Neural progenitor cell (in vitro differentiated cells): Measurements from ENCODE around the gene SLC5A4. TPM values are rescaled to one million over a fixed set of nuclear protein-coding genes. Genes with fewer than 3 reads are reported as not detected.
"Not testable (repeated sequence)": the region's sequence is repeated elsewhere in the genome, so short reads cannot be mapped to it uniquely, and the experiment has no call there.

ENCODE experiments used
- DNase-seq: peaks from one replicate; pipeline ENCODE4 v3.0.0-alpha.2; 2016; ENCODE audit warnings: low spot score
- H2AFZ ChIP-seq: fragments of 200-600 bp; sonication (generic); replicated peaks from 2 replicates; pipeline ENCODE4 v1.6.1; 2016; ENCODE audit warnings: antibody characterized with exemption
- H3F3A ChIP-seq: fragments of 200-600 bp; sonication (generic); 2 replicates; pipeline ENCODE4 v1.6.1; 2016; ENCODE audit warnings: antibody characterized with exemption, low read depth
- H3K27ac ChIP-seq: fragments of 200-600 bp; sonication (generic); 2 replicates; pipeline ENCODE4 v1.5.1; 2016; ENCODE audit warnings: mild to moderate bottlenecking
- H3K27me3 ChIP-seq: fragments of 200-600 bp; sonication (generic); 2 replicates; pipeline ENCODE4 v1.6.1; 2016; ENCODE audit warnings: mild to moderate bottlenecking, moderate library complexity
- H3K36me3 ChIP-seq: fragments of 200-600 bp; sonication (generic); 2 replicates; pipeline ENCODE4 v1.5.1; 2016
- H3K4me1 ChIP-seq: fragments of 200-600 bp; sonication (generic); 2 replicates; pipeline ENCODE4 v1.6.1; 2016; ENCODE audit warnings: mixed run types
- H3K4me2 ChIP-seq: fragments of 200-600 bp; sonication (generic); 2 replicates; pipeline ENCODE4 v1.6.1; 2016
- H3K4me3 ChIP-seq: fragments of 200-600 bp; sonication (generic); 2 replicates; pipeline ENCODE4 v1.5.1; 2016
- H3K79me2 ChIP-seq: fragments of 200-600 bp; sonication (generic); 2 replicates; pipeline ENCODE4 v1.6.1; 2016; ENCODE audit warnings: low read depth
- H3K9ac ChIP-seq: fragments of 200-600 bp; sonication (generic); 2 replicates; pipeline ENCODE4 v1.6.1; 2016
- H3K9me3 ChIP-seq: fragments of 200-600 bp; sonication (generic); 2 replicates; pipeline ENCODE4 v1.5.1; 2016; ENCODE audit warnings: low read depth
- H4K20me1 ChIP-seq: fragments of 200-600 bp; sonication (generic); 2 replicates; pipeline ENCODE4 v1.6.1; 2016; ENCODE audit warnings: low read depth
- H3K27ac Mint-ChIP-seq: 3 replicates; pipeline ENCODE4 v1.8.0; 2021; ENCODE audit warnings: mixed read lengths
- H3K27me3 Mint-ChIP-seq: 2 replicates; pipeline ENCODE4 v1.8.0; 2022; ENCODE audit warnings: low read depth, mild to moderate bottlenecking, inconsistent platforms, moderate library complexity, mixed read lengths; ENCODE audit not compliant: insufficient read depth
- H3K36me3 Mint-ChIP-seq: 3 replicates; pipeline ENCODE4 v1.8.0; 2021; ENCODE audit warnings: mixed read lengths
- H3K4me1 Mint-ChIP-seq: 3 replicates; pipeline ENCODE4 v1.8.0; 2021; ENCODE audit warnings: mixed read lengths
- H3K4me3 Mint-ChIP-seq: 3 replicates; pipeline ENCODE4 v1.8.0; 2021; ENCODE audit warnings: mild to moderate bottlenecking, moderate library complexity, mixed read lengths
- H3K9me3 Mint-ChIP-seq: 3 replicates; pipeline ENCODE4 v1.8.0; 2020; ENCODE audit warnings: mixed read lengths
- EZH2 ChIP-seq: fragments of 200-600 bp; sonication (generic); IDR thresholded peaks from 2 replicates; pipeline ENCODE4 v1.6.1; 2017; ENCODE audit warnings: antibody characterized with exemption, mild to moderate bottlenecking, moderate library complexity
- EZH2phosphoT487 ChIP-seq: fragments of 200-600 bp; sonication (generic); IDR thresholded peaks from 2 replicates; pipeline ENCODE4 v1.6.1; 2017; ENCODE audit warnings: antibody characterized with exemption
- total RNA-seq: library from RNA; depleted of rRNA; stranded (reverse); fragments of >200 nt; gene quantifications from 2 replicates; pipeline ENCODE4 v1.2.3, GENCODE V29; 2015; ENCODE audit warnings: low replicate concordance
- TF ChIP-seq, protein P1 (sequence below): fragments of 200-600 bp; sonication (generic); IDR thresholded peaks from 2 replicates; pipeline ENCODE4 v1.5.1; 2017; ENCODE audit warnings: antibody characterized with exemption, mild to moderate bottlenecking

The SLC5A4 gene
- total RNA-seq, 1 donor from 2014 or later: 0.06 TPM

DNA sequence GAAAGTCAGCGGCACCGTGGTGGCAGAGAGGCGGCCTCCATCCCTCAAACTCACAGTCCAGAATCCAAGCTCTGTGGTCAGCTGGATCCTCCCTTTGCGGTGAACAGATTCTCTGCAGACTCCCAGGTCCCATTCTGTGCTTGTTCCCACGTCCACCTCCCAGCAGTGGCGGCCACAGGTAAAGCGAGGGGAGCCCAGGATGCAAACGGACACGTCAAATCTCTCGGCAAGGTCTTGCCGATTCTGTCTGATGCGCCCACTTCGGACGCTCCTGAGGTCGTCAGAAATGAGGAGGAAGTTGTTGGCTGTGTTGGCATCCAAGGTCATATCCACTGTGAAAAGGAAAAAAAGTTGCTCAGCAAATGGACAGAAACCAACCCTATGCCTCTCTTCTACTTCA lies 64.1 kb downstream of the SLC5A4 start:
- not testable (repeated sequence) for H3K4me3 ChIP-seq, H3K4me1 ChIP-seq, H3K27ac ChIP-seq, H3K27ac Mint-ChIP-seq, H3K9me3 Mint-ChIP-seq, H3K36me3 ChIP-seq, H3K9ac ChIP-seq, DNase-seq, H3K79me2 ChIP-seq, H3K4me1 Mint-ChIP-seq, H4K20me1 ChIP-seq, H3K27me3 Mint-ChIP-seq, H3K36me3 Mint-ChIP-seq, H3F3A ChIP-seq, H3K9me3 ChIP-seq, H3K4me3 Mint-ChIP-seq, H2AFZ ChIP-seq, H3K4me2 ChIP-seq
- peaks cover 61% of the 10 kb centered on the region for H3K27me3 ChIP-seq

DNA sequence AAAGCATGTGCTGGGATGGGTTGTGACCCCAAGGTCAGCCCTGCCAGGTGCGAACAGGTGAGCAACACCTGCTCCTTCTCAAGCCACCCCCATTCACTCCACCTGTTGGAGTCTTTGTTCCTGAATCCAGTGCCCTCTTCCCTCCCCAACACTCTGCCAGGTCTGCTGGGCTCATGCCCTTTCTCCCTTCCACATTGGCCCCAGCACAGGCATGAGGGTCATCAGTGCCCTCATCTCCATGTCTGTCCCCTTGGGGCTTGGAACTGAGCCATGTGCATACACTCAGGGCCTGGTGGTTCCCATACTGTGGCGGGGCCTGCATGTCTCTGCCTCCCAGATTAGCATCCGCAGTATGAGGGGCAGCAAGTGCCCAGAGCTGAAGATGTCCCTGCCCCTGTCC lies 69.3 kb downstream of the SLC5A4 start:
- peaks cover 41% of the 10 kb centered on the region for H3K27me3 ChIP-seq
- TF ChIP-seq EZH2phosphoT487: no peak
- no peak for TF ChIP-seq EZH2
- TF ChIP-seq, protein P1, sequence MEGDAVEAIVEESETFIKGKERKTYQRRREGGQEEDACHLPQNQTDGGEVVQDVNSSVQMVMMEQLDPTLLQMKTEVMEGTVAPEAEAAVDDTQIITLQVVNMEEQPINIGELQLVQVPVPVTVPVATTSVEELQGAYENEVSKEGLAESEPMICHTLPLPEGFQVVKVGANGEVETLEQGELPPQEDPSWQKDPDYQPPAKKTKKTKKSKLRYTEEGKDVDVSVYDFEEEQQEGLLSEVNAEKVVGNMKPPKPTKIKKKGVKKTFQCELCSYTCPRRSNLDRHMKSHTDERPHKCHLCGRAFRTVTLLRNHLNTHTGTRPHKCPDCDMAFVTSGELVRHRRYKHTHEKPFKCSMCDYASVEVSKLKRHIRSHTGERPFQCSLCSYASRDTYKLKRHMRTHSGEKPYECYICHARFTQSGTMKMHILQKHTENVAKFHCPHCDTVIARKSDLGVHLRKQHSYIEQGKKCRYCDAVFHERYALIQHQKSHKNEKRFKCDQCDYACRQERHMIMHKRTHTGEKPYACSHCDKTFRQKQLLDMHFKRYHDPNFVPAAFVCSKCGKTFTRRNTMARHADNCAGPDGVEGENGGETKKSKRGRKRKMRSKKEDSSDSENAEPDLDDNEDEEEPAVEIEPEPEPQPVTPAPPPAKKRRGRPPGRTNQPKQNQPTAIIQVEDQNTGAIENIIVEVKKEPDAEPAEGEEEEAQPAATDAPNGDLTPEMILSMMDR: no peak
- no peaks in the 10 kb centered on the region for H3K9me3 ChIP-seq
- H3K4me3 ChIP-seq: no peak overlapping the region
- Mint-ChIP-seq H3K9me3 (no peaks in the 10 kb centered on the region), H3K36me3 (no peaks in the 10 kb centered on the region), H3K27ac (peak overlapping the region; percentile 15), H3K27me3 (peaks cover 2% of the 10 kb centered on the region), H3K4me3 (no peak overlapping the region), H3K4me1 (no peaks in the 10 kb centered on the region)
- no peaks in the 10 kb centered on the region for H3F3A ChIP-seq
- H3K27ac ChIP-seq: no peak overlapping the region
- H2AFZ ChIP-seq: no peak overlapping the region
- H4K20me1 ChIP-seq: no peaks in the 10 kb centered on the region
- no peaks in the 10 kb centered on the region for H3K36me3 ChIP-seq
- no peak overlapping the region for H3K4me2 ChIP-seq
- H3K79me2 ChIP-seq: no peaks in the 10 kb centered on the region
- no peak overlapping the region for H3K9ac ChIP-seq
- no peak for DNase-seq
- H3K4me1 ChIP-seq: no peaks in the 10 kb centered on the region

DNA sequence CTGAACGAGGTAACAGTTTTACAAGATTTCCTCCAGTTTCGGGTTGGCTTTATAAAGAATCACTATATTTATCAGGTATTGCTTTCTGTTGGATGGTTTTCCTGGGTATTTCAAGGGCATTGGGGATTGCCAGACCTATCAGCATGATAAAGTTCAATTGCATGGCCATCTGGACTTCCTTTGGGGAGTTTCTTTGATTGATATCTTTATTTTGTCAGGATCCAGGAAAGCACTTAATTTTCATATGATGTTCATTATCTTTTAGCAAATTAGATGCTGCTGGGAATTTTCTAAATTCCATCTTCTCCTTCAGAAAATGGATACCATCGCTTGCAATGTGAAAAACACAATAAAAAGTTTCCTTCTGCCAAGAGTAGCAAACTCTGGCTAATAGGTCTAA lies 71.5 kb downstream of the SLC5A4 start:
- Histone ChIP-seq H3K9me3 (no peaks in the 10 kb centered on the region), H4K20me1 (no peaks in the 10 kb centered on the region), H3K4me2 (no peak overlapping the region), H3K4me1 (no peaks in the 10 kb centered on the region), H3K4me3 (no peak overlapping the region), H3F3A (no peaks in the 10 kb centered on the region), H3K36me3 (no peaks in the 10 kb centered on the region), H3K27me3 (peaks cover 44% of the 10 kb centered on the region), H3K79me2 (no peaks in the 10 kb centered on the region), H3K9ac (no peak overlapping the region), H3K27ac (no peak overlapping the region), H2AFZ (no peak overlapping the region)
- Mint-ChIP-seq H3K27ac (no peak overlapping the region), H3K36me3 (no peaks in the 10 kb centered on the region), H3K4me3 (no peak overlapping the region), H3K4me1 (no peaks in the 10 kb centered on the region), H3K9me3 (no peaks in the 10 kb centered on the region), H3K27me3 (peaks cover 2% of the 10 kb centered on the region)
- TF ChIP-seq, protein P1: no peak
- TF ChIP-seq EZH2phosphoT487 (no peak), EZH2 (no peak)
- DNase-seq: no peak

GRCh38 chr22:32181043-32181442 lies 74.1 kb downstream of the SLC5A4 start:
- no peak overlapping the region for H3K27ac ChIP-seq
- TF ChIP-seq EZH2 (no peak), EZH2phosphoT487 (no peak)
- TF ChIP-seq, protein P1: no peak
- H2AFZ ChIP-seq: no peak overlapping the region
- no peaks in the 10 kb centered on the region for H3F3A ChIP-seq
- no peak overlapping the region for H3K4me2 ChIP-seq
- no peaks in the 10 kb centered on the region for H3K9me3 Mint-ChIP-seq
- H3K27me3 Mint-ChIP-seq: peaks cover 7% of the 10 kb centered on the region
- no peaks in the 10 kb centered on the region for H3K36me3 ChIP-seq
- no peak overlapping the region for H3K9ac ChIP-seq
- H3K27ac Mint-ChIP-seq: no peak overlapping the region
- no peaks in the 10 kb centered on the region for H3K4me1 ChIP-seq
- H3K79me2 ChIP-seq: no peaks in the 10 kb centered on the region
- no peaks in the 10 kb centered on the region for H4K20me1 ChIP-seq
- H3K27me3 ChIP-seq: peaks cover 59% of the 10 kb centered on the region
- no peak overlapping the region for H3K4me3 Mint-ChIP-seq
- H3K4me1 Mint-ChIP-seq: no peaks in the 10 kb centered on the region
- no peak overlapping the region for H3K4me3 ChIP-seq
- H3K36me3 Mint-ChIP-seq: no peaks in the 10 kb centered on the region
- H3K9me3 ChIP-seq: no peaks in the 10 kb centered on the region
- no peak for DNase-seq
